Jurkat, Clone E6-1 (cell line): ENCODE data around the gene LPP.

ENCODE experiments used
- DNase-seq: peaks from one replicate; pipeline ENCODE4 v3.0.0-alpha.2; 2011; ENCODE audit warnings: low read depth, low spot score
- H3K4me3 ChIP-seq: 2 replicates; pipeline ENCODE4 v1.5.1; 2011; ENCODE audit warnings: mild to moderate bottlenecking, low read length, control low read depth, moderate library complexity

The LPP gene

DNA sequence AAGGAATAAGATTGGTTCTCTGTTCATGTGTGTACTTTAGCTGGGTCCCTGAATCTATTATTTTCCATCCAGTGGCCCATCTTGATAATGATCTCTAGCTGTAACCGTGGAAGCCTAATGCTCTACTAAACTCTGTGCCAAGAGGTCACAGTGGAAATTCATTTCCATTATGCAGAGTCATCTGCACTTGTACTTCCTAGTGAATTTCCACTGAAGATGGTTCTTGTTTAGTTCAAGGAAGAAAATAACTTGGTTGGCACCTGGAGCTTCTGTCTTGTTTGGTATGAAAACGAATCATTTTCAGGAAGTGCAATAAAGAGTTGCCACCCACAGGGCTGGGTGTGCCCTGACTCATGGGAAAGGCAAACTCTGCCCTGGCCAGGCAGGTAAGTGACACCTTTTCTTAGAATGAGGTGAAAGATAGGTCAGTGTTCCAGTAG, 10.3 kb downstream of the LPP start:
- no peak overlapping the region for H3K4me3 ChIP-seq
- DNase-seq, result no peak

DNA sequence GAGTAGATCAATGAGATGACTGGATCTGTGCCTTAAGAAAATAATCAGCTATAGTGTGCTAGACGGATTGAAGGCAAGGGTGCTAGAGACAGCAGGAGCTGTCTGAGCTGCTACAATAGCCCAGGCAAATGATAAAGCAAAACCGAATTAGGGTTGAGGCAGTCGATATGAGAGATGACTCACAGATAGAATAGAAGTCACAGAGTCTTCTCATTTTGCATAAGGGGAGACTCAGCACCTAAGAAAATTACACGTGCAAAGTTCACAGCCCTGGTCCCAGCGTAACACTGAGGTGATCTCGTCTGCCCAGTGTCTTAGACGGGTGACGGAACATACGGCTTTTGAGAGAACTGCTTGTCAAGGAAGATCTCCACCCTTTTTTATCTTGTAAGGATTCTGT, 11.6 kb downstream of the LPP start:
- H3K4me3 ChIP-seq, result no peak overlapping the region
- no peak for DNase-seq

- H3K4me3 ChIP-seq, result no peak overlapping the region
- no peak for DNase-seq
Measured at GRCh38 chr3:188166441-188166840, 12.5 kb downstream of the LPP start.

DNA sequence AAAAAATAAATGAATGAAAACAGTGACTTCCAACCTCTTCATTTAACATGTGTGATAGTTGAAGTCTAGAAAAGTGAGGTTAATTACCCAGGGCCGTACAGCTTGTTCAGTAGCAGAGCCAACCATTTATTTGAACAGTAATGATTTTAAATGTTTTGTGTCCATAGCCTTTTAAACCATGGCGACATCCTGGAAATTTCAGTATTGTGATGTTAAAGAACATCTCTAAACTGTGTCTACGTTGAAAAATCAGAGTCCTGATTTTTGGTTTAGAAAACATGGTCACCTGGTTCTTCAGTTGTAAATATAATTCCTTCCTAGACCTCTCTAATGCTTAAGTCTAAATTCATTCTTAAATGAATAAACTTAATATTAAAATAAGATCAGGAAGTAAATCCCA, 14.2 kb downstream of the LPP start:
- no peak for DNase-seq
- H3K4me3 ChIP-seq, result no peak overlapping the region

DNA sequence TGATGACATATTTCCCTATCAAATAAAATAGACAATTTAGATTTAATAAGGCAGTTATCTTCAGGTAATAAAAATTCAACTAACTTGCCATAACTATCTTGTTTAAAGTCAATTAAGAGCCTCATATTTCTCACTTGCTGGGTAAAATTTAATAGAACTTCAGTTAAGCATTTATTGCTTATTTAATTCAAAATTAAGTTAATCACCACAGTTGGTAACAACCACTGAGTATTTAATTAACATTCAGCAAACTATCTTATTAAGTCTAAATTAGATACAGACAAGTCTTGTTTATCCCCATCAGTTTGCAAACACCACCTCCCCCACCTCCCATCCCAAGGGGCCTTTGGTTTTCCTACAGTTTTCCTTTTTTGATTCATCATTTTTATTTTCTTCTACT, 14.7 kb downstream of the LPP start:
- no peak for DNase-seq
- no peak overlapping the region for H3K4me3 ChIP-seq

GRCh38 chr3:188169830-188170455, 16.0 kb downstream of the LPP start:
- no peak overlapping the region for H3K4me3 ChIP-seq
- no peak for DNase-seq

DNA sequence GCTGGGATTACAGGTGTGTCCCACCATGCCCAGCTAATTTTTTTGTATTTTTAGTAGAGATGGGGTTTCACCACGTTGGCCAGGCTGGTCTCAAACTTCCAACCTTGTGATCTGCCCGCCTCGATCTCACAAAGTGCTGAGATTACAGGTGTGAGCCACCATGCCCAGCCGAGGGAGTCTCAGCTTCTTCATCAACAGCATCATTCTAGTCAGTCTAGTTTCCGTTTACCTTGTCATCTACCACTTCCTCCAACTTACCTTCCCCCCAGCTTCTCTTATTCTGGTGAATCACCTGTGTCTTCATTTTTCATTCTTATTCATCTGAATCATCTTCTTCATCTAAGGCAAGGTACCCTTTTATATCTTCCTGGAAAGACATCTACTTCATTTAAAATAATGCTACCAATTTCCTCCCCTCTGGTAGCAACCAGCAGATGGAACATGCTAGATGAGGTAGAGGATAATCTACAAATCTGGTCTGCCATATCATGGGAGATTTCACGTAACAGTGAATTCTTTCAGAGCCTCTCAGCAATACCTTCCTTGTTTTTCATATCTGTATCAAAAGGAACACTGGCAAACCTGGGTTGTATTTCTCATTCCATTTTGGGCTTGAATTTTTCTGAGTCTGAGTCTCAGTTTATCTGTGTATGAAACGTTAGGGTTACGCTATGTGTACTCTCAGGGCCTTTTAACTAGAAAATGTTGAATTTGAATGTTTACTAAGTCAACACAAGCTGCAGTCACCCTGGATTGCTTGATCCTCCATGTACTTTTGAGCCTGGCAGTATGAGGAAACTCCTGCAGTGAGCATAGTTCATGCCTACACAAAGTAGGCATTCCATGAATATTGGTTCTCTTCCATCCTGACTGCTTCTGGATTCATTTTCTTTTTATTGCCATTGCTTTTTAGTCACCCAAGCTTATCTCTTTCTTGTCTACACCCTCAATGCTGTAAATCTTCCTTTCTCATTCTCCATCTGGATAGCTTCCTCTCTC, 16.8 kb downstream of the LPP start:
- DNase-seq, result no peak
- no peak overlapping the region for H3K4me3 ChIP-seq

DNA sequence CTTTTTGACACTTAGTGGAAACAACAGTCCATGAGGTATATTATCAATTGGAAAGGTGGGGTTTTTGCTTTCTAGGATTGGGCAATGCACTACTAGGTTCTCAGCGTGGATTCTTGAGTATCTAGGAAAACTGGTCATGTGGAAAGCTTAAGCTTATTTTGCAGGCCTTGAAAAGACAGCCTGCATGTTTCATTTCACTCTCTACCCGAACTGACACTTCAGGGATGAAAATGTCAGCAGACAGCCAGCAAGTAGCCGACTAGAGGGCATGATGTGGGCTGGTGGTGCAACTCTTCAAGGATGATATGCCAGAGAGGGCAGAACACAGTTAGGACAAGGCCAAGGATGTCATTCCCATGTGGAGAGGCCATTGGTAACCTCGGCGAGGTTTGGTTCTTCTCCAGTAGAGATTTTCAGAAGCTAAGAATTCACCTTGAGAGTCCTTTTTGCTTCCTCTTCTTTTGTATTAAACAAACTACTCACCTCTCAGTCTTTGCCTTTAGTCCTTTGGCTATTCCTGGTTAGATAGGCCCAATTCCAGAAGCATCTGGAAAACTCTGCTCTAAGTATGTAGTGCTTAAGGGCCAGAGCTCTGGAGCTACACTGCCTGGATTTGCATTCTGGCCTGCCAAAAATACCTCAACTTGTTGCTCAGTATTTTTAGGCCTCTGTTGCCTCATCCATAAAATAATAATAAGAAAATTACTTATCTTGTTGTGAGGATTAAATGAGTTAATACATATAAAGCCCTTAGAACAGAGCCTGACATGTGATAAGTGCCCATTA, 17.9 kb downstream of the LPP start:
- no peak overlapping the region for H3K4me3 ChIP-seq
- no peak for DNase-seq

DNA sequence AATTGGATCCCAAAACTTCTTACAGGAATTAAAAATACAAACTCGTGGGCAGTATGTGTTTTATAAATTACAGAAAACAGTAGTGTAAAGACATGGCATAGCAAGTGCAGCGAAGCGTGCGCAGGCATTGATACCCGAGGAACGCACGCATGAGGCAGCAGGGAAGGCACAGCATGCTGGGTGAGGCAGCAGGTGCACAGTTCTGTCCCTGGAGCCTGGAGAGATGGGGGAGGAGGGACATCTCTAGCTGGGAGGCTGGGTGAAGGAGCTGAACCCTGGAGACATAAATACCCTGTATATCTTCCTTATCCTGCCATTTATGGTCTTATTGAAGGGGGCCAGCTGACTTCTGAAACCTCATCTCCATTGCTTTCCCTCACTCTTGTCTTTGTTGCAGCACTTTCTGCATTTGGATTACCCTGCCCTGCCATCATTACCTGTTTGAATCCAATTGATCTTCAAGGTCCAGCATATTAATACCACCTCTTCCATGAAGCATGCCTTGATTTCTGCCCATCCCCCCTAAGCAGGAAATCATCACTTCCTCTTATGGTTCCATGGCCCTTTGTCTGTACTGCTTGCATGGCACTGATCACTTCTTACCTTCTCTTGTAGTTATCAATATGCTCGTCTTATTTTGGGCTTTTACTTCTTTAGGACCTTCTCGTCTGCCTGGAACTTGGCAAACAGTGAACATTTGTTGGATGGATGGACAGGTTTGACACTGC, 20.5 kb downstream of the LPP start:
- DNase-seq, result no peak
- no peak overlapping the region for H3K4me3 ChIP-seq

GRCh38 chr3:188176476-188176875, 22.5 kb downstream of the LPP start:
- DNase-seq, result no peak
- no peak overlapping the region for H3K4me3 ChIP-seq

- H3K4me3 ChIP-seq, result no peak overlapping the region
- DNase-seq, result no peak
Measured at GRCh38 chr3:188176884-188177283, 22.9 kb downstream of the LPP start.

DNA sequence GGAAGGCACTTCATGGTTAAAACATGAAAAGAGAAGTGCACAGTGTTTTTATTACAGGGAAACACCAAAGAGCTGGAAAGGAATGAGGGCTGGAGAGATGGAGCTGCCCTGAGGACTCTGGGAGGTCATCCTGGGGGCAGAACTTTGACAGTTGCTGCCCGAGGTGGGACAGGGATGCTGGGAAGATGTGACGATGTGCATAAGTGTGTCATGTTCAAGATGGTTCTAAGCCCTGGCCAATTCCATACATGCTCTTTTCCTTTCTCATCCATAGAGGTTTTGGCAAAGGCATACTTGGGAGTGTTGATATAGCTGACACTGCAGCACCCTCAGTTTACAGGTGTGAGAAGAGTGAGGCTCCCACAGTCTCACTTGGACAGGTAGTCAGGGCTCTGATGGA, 23.8 kb downstream of the LPP start:
- no peak for DNase-seq
- no peak overlapping the region for H3K4me3 ChIP-seq

- no peak for DNase-seq
- H3K4me3 ChIP-seq, result no peak overlapping the region
Measured at GRCh38 chr3:188178293-188178936, 24.5 kb downstream of the LPP start.

DNA sequence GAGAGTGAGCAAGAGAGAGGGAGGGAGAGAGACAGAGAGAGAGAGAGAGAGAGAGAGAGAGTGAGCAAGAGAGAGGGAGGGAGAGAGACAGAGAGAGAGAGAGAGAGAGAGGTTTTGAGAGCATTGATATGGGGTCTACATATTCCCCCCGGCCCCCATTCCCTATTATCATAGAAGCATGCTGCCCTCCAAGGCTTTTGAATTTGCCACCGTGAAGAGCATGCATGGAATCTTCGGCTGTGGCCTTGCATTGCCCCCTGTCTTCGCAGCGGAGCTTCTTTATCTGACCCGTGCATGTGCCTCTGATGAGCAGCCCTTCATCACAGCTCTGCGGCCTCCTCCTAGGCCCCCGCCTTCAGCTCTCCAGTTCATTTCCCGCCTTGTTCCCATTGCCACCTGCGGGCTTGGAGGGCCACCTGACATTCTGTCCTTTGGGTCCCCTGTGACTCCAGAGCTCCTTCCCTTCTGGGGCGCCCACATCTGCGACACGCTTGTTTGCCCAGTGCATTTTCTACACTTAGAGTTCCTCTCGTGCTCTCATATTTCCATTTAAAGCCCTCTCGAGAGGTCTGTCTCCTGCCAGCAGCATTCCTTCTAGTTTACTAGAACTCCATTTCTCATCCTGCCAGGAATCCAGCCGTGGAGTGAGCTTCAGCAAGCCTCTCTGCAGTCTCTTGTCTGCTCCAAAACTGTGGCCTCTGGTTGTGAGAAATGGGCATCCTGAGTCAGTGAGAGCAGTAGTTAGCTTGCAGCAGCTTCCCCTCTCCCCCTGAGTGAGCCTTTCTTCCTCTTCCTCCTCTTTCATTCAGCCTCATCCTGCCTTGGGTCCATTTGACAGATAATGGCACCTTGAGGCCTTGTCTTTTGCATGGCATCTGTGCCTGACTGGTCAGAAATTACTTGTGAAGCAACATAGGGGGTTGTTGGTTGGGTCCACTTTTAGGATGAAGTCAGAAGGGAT, 25.3 kb downstream of the LPP start:
- no peak overlapping the region for H3K4me3 ChIP-seq
- no peak for DNase-seq

- H3K4me3 ChIP-seq, result no peak overlapping the region
- no peak for DNase-seq
Measured at GRCh38 chr3:188180114-188180513, 26.2 kb downstream of the LPP start.

DNA sequence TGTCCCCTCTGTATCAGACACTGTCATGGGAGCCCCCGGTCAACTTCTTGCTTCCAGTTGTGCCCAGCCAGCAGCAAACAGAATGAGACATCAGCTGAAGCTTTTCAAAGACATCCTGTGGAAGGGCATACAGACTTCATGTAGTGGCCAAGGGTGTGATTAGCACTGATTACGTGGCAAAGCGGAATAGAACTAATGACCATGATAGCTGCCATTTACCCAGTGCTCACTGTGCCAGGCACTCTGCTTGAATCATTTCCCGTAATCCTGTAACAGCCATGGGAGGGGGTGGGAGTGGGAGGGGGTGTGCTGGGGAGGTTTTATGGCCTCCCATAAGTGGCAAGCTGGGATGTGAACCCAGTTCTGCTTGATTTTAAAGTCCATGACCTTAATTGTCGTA, 29.5 kb downstream of the LPP start:
- no peak for DNase-seq

GRCh38 chr3:188184160-188184559, 30.2 kb downstream of the LPP start:
- H3K4me3 ChIP-seq, result no peak overlapping the region
- DNase-seq, result no peak

More for the DNA sequence above, 29.5 kb downstream of the LPP start:
- no peak overlapping the region for H3K4me3 ChIP-seq

GRCh38 chr3:188184649-188185048, 30.7 kb downstream of the LPP start:
- no peak for DNase-seq
- no peak overlapping the region for H3K4me3 ChIP-seq
